Stimulated activated CD8-positive, alpha-beta memory T cell treated with anti-CD3 and anti-CD28 coated beads, Interleukin-15, amount 100 ng/mL, for 48 hours (primary cell): ENCODE data around the gene CFAP43.
"Not testable (repeated sequence)": the region's sequence is repeated elsewhere in the genome, so short reads cannot be mapped to it uniquely, and the experiment has no call there.

ENCODE experiments used
- DNase-seq, 2 donors: peaks; one replicate each; pipeline ENCODE4 v3.0.0-alpha.2; 2020; ENCODE audit warnings: low read depth in 2 of 2

The CFAP43 gene

DNA sequence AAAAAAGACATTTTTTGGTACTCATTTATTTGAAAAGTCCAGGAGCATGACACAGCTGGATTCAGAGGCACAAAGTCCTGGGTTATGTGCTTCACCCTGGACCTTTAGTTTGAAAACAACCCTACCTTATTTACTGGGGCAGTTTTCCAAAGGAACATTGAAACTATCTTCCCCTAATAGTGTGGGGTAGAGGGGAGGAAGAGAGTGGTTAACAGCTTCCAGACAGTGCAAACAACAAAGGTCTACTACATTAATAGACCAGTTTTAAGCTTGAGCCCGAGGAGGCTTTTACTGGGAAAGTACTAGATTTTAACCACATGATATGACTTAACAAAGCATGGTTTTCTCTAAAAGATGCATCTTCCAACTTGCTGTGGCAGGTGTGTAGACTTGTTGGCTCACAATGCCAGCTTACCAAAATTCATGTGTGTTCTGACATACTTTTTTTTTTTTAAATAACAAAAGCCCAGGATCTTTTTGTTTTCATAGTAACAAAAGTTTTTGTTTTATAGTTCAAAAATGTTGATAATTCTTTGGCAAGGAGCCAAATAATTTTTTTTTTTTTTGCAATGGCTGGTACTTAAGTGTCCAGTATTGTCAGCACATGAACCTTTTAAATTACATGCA, 24.3 kb upstream of the CFAP43 start:
- no peak for DNase-seq

DNA sequence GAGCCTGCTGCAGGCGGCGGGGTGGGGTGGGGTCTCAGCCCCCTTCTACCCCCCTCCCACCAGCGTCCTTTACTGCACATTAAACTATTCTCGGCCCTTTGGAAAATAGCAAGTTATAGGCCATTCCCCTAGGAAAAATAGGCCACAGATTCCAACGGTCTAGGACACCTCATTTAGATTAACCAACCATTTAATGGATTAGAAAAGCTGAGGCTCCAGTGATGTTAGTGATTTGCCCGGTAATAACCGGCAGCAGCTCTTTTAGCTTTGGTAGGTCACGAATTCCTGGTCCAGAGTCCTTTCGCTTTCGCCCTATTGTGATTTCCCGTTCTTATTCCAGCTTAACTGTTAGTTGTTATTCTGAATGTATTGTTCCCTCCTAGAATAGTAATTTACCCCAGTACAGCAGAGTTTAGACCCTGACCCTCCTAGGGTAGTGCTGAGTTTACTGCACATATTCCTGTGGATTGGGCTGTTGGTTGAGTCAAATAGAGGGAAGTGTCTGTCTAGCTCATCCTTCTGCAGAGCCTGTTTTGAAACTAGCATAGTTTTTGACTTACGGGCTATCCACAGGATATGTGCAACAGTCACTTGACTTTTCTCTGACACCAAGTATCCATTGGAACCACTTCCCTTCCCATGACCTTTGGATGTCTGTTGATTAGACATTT, 23.3 kb upstream of the CFAP43 start:
- no peak for DNase-seq

DNA sequence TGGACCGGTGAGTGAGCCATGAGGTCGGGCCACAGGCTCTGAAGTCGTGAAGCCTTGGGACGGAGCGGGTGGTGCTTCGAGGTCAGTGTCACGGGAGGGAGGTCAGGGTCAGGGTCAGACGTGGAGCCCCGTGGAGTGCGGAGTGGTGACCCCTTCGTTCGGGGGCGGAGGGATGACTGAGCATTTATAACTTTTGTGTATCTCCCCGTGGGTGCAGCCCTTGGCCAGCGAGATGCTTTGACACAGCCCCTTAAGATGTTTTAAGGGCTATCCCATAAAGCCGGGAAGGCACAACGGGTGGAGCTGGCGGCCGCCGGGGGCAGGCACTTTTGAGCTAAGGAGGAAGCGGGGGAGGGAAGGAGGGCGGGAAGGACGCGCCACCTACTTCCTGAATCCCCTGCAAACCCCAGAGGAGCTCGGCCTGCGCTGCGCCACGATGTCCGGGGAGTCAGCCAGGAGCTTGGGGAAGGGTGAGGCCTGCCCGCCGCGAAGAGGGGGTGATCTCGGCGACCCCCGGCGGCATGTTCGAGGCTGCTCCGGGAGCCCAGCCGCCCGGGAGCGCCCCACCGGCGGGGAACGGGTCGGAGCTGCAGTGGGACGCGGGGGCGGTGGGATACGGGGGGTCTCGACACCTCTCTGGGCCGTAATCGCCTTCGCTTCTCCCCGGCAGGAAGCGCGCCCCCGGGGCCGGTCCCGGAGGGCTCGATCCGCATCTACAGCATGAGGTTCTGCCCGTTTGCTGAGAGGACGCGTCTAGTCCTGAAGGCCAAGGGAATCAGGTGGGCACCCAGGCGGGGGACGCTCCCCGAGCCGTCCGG, 22.5 kb upstream of the CFAP43 start, which contains the start of gene GSTO1:
Gene GSTO1, plus strand, starts transcription at position 400 of the 818 bp plus-strand sequence. Its CDS starts 37 bp downstream, at position 437.
- peak; percentile 42 to 48 for DNase-seq

DNA sequence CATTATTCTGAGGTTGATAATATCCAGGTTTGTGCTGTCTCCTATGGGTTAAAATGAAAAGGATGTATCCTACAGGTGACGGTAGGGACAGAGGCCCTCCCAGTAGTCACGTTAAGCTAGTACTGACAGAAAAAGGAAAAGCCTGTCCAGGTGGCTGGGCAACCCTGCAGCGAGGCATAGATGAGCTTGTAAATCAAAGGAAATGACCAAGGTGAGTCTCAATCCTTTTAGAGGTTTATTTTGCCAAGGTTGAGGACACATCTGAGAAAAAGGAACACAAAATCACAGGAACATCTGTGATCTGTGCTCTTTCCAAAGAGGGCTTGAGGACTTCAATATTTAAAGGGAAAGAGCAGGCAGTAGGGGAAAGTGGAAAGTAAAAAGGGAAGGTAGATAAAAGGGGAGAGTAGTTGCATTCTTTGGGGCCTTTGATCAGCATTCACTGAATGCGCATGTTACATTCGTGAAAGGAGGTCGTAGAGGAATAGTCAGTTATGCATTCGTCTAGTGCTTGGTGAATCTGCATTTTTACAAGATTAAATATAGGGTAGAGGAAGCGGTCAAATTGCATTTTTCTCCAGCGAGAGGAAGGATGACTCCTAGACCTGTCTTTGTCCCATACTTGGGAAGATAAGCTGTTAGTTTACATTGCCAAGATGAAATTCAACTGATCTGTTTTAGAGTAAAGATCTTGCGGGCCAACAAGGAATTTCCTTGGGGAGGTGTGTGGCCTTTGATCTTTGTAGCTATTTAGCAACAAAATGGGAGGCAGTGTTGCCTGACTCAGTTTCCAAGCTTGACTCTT, 21.6 kb upstream of the CFAP43 start:
- no peak for DNase-seq

DNA sequence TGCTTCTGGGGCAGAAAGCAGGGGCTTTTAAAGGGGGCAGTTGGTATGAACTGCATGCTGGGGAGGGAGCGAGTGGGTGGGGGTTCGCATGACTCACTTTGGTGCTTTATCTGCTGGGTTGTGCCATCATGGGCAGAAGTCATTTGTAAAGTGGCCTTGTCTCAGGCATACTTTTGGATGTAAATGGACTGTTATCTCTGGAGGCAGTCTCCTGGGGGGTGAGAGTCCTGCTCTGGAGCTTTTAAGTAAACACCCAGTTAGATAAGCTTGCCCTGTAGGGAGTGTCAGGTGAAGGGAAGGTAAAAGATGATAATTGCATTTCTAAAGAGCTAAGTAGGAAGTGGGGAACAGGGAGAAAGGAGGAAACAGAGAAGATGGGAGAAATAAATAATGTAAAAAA, 20.9 kb upstream of the CFAP43 start:
- DNase-seq, result no peak

DNA sequence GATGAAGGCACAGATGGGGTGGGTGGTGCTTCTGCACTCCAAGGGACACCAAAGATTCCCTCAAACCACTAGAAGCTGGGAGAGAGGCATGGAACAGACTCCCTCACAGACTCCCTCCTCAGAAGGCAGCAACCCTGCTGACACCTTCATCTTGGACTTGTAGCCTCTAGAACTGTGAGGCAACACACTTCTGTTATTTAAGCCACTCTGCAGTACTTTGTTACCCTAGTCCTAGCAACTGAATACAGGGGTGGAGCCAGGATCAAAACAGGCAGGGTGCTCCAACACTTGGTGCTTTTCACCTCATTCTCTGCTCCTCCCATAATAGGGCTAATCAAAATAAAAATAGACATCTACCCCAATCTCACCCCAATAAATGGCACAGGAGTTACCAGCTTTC, 20.2 kb upstream of the CFAP43 start:
- no peak for DNase-seq

DNA sequence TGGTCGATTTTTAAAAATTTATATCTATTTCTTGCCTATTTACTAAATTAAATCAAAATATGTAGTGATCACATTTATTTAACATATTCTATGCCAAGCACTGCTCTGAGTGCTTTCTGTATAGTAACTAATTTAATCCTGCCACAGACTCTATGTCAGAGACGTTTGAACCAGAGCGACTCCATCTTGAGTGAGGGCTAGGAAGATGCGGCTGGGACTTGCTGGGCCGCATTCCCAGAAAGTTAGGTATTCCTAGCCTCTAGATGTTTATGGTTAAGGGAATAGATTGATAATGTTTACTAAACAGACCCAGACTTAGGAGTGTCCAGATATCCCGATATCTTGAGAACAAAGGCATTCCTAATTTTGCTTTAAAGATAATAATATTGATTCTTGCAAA, 19.3 kb upstream of the CFAP43 start:
- DNase-seq, result no peak

DNA sequence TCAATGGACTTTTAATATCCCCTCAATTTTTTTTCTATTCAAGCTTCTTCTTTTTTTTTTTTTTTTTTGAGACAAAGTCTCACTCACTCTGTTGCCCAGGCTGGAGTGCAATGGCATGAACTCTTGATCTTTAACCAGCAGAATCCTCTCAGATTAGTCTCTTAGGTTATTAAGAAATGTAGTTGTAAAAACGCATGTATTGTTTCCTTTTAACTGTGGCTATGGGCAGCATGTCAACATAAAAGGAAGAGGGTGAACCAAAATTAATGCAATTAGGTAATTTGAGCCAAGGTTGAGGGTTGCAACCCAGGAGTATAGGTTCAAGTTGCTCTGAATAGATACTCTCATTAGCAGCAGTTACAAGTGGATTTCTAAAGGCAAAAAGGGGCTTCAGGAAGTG, 18.2 kb upstream of the CFAP43 start:
- no peak for DNase-seq

DNA sequence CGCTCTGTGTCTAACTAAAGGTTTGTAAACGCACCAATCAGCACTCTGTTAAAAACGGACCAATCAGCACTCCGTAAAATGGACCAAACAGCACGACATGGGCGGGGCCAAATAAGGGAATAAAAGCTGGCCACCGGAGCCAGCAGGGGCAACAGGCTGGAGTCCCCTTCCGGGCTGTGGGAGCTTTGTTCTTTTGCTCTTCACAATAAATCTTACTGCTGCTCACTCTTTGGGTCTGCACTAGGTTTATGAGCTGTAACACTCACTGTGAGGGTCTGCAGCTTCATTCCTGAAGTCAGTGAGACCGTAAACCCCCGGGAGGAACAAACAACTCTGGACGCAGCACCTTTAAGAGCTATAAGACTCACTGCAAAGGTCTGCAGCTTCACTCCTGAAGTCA, 16.8 kb upstream of the CFAP43 start:
- DNase-seq, result not testable (repeated sequence)

DNA sequence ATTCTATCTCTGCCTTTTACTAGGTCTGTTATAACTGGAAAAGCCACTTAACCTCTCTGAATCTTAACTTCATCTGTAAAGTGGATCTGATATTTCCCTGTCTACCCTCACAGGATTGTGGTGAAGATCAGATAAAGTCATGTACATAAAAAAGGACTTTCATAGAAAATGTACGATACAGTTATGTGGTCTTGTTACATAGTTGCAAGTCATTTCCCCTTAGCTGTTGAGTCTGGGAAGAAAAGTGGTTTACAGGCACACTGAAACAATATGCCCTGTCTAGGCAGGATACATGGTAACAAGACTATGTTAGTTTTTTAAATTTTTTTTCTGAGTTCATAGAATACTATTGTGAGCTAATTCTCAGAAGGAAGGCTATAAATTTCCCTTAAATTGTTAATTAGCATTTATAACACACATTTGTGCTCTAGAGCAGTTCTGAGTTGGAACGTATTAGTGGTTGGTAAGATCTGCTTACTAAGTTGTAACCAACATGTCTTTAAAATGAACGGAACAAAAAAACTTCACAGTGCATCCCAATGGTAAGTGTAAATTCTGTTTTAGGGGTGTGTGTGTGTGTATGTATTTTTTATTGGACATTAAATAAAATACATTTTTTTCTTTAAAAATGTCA, 15.5 kb upstream of the CFAP43 start:
- no peak for DNase-seq

DNA sequence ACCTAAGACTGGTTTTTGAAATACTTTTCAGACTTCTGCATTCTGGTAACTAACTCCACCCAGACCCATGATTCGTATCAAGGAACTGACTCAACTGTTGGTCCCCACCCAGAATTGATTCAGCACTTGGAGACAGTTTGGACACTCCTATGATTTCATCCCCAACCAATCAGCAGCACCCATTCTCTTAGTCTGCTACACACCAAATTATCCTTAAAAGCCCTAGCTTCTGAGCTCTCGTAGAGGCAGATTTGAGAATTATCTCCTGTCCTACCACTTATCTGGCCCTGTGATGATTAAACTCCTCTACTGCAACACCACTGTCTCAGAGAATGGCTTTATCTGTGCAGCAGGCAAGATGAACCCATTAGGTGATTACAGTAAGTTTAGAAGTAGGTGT, 14.8 kb upstream of the CFAP43 start:
- DNase-seq, result no peak

DNA sequence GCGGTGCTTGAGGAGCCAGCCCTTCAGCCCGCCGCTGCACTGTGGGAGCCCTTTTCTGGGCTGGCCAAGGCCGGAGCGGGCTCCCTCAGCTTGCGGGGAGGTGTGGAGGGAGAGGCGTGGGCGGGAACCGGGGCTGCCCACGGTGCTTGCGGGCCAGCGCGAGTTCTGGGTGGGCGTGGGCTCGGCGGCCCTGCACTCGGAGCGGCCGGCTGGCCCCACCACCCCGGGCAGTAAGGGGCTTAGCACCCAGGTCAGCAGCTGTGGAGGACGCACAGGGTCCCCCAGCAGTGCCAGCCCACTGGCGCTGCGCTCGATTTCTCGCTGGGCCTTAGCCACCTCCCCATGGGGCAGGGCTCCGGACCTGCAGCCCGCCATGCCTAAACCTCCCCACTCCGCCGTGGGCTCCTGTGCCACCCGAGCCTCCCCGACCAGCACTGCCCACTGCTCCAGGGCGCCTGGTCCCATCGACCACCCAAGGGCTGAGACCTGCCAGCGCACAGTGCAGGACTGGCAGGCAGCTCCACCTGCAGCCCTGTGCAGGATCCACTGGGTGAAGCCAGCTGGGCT, 13.0 kb upstream of the CFAP43 start:
- no peak for DNase-seq

DNA sequence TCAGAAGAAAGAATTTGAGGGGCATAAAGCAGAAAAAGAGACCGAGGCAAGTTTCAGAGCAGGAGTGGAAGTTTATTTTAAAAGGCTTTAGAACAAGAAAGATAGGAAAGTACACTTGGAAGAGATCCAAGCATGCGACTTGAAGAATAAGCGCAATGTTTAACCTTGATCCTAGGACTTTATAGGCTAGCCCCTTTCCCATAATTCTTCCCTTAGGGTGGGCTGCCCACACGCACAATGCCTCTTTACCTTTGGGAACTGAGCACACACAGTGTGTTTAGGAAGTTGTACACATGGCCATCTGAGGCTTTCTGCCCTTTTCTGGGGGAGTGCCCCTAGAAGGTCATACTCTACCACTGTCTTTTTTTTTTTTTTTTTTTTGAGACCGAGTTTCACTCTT, 11.3 kb upstream of the CFAP43 start:
- no peak for DNase-seq

DNA sequence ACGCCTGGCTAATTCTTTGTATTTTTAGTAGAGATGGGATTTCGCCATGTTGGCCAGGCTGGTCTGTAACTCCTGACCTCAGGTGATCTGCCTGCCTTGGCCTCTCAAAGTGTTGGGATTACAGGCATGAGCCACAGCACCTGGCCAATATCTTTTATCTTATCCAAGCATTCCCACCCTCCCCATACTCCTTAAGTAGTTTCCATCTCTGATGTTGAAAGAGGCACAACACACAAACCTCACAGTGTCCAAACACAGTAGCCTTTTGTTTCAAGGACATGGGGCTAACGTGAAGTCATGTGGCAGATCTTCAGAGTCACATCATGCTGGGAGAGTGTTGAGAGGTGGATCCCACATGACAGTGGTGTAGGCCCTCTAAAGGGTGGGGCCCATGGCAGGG, 10.8 kb upstream of the CFAP43 start:
- DNase-seq, result not testable (repeated sequence)

DNA sequence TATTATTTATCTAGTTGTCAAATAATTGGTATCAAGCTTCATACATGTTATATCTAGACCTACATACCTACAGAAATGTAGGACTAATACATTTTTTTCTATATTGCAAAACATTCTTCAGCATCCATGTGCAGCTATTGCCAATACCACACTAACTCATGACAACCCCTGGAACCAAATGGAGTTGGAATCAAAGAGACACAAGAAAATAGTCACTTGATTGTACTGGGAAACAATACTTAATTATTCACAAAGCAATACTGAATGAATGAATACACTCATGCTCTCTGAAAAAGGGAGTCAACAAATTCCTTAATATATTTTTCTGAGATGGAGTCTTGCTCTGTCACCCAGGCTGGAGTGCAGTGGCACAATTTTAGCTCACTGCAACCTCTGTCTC, 10.4 kb upstream of the CFAP43 start:
- no peak for DNase-seq

DNA sequence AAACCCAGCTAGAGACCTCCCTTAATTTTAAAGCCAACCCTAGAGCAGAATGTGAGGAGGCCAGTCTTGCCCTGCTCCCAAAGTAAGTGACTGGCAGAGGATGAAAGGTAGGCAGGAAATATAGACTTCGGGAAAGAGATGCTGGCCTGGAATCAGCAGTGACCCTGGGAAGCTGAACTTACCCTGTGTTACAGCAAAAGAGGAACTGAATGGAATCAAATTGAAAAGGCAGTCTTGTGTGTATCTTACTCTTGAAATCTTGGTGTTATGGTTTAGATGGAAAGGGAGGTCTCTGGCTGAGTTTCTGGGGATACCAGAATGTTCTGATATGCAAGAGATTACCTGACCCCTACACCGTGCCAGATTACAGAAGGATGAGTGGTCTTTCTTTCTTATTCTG, 7.9 kb upstream of the CFAP43 start:
- no peak for DNase-seq

DNA sequence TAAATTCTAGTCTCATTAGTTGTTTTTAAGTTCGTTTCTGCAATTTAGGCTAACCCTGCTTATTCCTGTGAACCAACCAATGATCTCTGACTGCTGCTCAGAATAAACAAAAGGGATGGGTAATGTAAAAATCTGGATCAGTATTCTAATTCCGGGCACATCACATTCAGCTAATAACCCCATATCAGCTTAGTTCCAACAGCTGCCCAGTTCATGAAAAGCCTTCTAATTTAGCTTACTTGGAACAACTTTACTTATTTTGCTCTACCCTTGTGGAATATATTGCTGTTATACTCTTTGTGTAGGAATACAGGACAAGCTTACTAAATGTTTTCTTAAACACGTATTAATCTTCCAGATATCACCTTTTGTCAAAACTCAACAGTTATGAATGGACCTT, 3.6 kb upstream of the CFAP43 start:
- no peak for DNase-seq

DNA sequence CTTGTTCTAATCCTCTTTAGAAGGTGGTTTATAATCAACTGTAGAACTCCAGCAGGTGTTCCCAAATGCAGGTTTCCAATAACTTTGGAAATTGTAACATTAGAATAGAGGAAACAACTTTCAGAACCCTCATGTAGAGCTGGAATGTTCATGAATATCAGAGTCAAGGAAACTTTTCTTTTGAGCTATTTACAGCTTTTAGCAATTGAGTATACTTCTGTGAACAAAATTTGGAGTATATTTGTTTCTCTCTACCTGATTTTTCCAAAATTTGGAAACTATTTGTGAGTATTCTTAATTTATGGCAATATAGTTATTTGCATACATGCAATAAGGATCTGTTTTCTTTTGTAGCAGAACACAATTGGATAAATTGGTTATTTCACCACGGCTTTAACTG, 2.8 kb upstream of the CFAP43 start:
- no peak for DNase-seq

DNA sequence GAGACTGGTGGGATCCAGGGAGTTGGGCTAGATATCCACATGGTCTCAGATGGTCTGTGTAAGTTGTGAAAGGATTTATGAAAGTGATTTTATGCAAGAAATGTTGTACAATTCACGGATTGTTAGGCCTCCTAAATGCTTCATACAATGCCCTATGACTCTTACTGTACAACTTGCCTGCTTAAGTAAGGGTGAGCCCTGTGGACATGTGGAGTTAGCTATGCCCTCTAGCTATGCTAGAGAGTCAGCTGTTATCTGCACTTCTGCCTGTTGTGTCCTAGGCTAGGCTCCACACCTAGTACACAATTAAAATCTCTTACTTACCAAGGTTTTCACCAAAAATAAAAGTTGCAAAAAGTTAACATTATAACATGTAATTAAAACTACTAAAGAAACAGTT, 1.7 kb upstream of the CFAP43 start:
- DNase-seq, result no peak

DNA sequence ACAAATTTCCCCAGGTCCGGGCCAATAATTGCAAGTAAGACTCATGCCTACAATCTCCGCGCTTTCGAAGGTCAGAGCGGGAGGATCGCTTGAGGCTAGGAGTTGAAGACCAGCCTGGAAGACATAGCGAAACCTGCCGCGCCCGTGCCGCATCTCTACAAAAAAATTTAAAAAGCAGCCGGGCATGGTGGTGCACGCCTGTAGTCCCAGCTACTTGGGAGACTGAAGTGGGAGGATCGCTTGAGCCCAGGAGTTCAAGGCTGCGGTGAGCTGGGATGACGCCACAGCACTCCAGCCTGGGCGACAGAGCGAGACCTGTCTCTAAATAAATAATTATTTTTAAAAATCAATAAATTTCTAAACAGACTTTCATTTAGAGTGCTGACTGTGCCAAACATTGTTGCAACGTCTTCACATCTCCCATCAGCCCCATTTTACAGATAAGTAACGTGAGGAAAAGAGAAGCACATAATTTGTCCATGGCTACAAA, 494 bp upstream of the CFAP43 start:
- no peak for DNase-seq

DNA sequence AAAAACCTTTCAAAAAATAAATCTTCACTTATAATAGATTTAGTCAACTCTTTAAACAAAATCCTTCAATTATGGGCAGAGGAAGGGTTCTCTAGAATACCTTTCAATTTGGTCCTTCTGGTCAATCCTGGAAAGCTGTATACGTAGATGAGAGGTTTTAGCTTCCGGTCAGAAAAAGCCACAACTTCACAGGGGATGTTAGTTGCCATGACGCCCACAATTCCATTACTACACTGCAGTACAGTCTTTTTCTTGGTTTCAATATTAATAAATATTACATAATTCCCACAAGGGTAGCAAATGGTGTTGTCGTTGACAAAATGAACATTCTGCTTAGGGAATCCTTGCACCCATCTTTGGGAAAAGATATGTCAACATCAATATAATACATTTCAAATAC, 1.7 kb downstream of the CFAP43 start:
- DNase-seq, result no peak
